HG03571 (cell line): ENCODE data around the gene IL31.

Source experiments
- ATAC-seq: cut with Tn5 transposase; IDR thresholded peaks from one replicate; pipeline ENCODE4 v1.9.1; 2021; ENCODE audit not compliant: unreplicated experiment

Gene IL31

GRCh38 chr12:122133192-122133950, 40.6 kb downstream of the IL31 start:
- no peak for ATAC-seq

DNA sequence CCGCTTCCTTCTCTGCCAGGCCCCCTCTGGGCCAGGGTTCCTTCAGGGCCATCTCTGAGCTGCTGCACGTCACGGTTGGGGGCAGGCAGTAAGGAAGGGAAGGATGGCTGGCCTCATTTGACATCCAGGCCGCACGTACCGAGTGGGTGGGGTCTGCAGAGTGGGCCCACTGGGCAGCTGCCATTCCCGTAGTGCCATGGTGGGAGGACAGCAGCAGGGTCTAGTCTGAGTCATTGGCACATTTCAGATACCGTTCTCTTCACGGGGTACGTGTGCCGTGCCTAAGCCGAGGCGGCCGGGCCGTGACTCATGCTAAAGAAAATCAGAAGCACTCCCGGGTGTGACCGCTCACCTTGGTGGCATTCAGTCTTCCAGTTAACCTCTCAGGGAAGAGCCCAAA, 43.9 kb downstream of the IL31 start:
- no peak for ATAC-seq

- ATAC-seq: no peak
Measured at GRCh38 chr12:122129131-122129530, 44.9 kb downstream of the IL31 start.

GRCh38 chr12:122128481-122128880, 45.5 kb downstream of the IL31 start:
- ATAC-seq: no peak

- no peak for ATAC-seq
Measured at GRCh38 chr12:122127839-122128238, 46.2 kb downstream of the IL31 start.

DNA sequence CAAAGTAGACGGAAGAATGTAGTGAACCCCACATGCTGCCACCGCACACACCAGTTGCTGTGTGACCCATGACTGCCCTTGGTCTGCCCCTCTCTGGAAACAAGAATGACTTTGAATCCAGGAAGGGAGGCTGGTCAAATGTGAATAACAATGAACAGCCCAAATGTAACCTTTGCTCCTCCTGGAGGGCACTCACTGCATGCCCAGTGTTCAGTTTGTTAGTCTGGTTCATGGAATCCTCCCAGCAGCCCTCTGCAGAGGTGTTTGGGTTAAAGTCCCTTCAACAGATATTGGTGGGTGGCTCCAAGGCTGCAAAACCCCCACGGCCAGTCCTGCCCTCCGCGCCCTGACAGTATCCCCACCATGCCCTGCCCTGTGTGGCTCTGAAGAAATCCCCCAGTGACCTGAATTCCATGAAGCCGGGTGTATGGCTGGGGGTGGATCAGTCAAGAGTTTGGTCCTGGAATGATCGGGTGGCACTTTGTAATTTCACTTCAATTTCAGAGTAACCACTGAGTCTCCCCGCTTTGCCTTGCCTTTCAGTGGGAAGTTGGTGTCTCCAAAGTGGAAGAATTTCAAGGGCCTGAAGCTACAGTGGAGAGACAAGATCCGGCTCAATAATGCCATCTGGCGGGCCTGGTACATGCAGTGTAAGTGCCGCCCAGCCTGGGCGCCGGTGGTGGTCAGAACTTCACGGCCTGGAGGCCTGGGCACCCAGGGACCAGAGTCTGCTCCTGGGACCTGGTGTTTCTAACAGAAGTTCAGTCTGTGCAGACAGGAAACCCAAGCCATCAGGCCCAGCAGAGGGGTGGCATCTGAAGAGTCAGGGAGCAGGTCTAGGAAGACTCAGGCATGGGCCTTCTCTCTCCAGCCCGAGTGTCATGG, 47.1 kb downstream of the IL31 start:
- no peak for ATAC-seq

- no peak for ATAC-seq
Measured at GRCh38 chr12:122126342-122126635, 47.7 kb downstream of the IL31 start.

- ATAC-seq: no peak
Measured at GRCh38 chr12:122125452-122126341, 48.3 kb downstream of the IL31 start.

DNA sequence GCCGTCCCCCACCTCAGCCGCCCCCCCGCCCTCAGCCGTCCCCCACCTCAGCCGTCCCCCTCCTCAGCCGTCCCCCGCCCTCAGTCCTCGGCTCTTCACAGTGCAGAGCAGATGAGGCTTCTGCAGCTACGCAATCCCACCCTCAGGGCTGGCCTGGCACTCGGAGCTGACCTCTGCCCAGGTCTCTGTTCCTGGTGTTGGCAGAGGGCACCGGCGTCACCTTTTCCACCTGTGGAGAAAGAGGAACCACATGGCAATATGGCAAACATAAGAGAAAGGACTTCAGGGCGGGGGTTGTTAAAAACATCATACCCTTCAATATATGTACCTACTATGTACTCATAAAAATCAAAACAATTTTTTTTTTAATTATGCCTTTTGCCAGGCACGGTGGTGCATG, 49.7 kb downstream of the IL31 start:
- ATAC-seq: no peak

DNA sequence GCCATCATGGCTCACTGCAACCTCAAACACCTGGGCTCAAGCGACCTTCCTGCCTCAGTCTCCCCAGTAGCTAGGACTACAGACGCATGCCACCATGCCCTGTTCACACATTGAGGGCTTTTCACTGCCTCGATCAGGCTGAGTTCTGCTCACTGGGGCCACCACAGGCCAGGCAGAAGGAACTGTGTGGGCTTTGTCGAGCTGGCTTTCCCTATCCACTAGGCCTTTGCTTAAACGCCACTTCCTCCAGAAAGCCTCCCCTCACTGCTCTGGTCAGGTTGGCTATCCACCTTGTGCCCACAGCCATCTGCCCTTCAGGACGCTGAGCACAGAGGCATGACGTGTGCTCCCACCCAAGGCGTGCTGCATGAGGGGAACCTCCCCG, 50.3 kb downstream of the IL31 start:
- no peak for ATAC-seq

DNA sequence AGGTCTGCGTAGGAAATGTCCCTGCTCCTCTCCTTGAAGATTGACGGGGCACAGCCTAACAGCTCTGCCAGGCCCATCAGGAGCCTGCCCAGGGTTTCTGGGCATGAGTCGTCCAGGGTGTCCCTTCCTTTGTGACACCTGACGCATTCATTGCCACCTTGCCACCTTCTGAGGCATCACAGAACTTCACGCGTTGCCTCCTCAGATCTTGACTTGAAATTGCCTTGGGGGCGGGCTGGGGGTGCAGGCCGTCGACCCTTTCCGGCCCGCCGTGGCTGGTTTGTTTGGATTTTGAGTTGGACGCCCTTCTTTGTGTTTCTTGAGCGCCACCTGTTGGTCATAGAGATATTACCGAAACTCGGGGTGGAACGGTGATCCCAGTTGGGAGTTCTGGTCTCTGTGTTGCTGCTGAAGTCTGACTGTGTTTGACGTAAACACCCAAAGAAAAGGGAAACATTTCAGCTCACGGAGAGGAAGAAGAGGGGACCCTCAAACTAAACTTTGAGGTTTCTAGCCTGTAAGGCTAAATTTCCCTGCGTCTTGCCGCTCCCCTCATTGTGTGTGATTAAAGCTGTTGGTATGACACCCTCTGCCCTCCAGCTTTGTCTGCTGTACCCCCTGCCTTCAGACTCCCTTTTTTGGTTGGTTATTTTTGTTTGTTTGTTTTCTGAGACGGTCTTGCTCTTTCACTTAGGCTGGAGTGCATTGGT, 50.8 kb downstream of the IL31 start:
- no peak for ATAC-seq
